ENCODE results near the gene NIPSNAP2.
"Not testable (repeated sequence)": the region's sequence is repeated elsewhere in the genome, so short reads cannot be mapped to it uniquely, and the experiment has no call there.

Gene NIPSNAP2

DNA sequence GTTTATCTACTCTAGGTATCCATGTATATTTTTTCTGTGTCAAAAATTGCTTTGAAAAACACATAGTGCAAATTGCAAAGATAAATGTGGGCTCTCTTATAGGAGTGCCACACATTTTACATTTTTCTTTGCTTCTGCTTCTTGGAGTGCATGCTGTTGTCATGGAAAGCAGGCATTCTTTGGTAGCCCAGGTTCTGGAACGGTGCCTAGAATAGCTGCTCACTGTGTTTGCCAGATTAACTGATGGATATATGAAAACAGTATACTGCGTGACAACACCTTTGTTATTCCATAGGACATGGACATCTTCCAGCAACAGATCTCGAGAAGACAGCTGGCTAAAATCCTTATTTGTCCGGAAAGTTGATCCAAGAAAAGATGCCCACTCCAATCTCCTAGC, 13.4 kb downstream of the NIPSNAP2 start:
- no peak for FAIRE-seq

DNA sequence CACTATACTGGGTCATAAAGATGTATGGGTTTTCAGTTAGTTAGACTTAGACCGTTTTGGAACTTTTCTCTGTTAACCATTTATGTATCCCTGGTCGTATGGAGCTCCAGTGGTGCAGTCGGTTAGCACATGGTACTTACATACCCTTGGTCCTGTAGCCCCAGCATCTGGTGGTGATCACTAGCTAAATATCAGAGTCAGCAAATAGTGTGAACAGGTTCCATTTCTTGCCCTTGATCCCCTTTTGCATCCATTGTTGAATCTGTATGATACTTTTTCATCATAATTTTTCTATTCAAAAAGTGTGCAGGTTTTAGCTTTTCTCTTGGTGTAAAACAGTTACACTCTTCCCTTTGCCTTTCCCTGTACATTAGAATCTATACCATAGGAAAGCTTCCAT, 15.9 kb downstream of the NIPSNAP2 start:
- FAIRE-seq, result no peak

DNA sequence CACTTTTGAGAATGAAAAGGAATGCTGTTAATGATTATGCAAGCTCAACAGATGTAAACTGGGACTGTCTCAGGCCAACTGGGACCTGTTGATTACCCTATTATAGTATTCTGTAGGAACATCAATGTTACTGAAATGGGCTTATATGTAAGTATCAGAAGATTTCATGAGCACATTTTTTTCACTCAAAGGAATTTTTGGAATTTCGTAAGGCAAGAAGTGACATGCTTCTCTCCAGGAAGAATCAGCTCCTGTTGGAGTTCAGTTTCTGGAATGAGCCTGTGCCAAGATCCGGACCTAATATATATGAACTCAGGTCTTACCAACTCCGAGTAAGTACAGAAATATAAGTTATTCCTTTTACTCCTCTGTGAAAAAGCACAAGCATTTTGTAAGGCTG, 19.2 kb downstream of the NIPSNAP2 start:
- no peak for FAIRE-seq

DNA sequence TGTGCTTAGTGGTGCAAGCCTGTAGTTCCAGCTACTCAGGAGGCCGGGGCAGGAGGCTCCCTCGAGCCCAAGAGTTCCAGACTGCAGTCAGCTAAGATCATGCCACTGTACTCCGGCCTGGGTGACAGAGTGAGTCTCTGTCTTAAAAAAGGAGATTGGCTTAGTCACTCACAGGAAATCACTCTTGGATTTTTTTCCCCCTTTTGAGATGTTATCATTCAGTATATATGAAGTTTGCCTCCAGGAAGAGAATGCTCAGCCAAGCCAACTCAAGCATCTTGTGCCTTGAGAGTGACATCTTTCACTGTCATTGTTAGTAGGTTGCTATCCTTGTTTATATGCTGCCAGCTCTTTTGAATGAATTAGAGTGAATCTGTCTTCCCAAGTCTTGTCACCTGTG, 28.0 kb downstream of the NIPSNAP2 start:
- no peak for FAIRE-seq

DNA sequence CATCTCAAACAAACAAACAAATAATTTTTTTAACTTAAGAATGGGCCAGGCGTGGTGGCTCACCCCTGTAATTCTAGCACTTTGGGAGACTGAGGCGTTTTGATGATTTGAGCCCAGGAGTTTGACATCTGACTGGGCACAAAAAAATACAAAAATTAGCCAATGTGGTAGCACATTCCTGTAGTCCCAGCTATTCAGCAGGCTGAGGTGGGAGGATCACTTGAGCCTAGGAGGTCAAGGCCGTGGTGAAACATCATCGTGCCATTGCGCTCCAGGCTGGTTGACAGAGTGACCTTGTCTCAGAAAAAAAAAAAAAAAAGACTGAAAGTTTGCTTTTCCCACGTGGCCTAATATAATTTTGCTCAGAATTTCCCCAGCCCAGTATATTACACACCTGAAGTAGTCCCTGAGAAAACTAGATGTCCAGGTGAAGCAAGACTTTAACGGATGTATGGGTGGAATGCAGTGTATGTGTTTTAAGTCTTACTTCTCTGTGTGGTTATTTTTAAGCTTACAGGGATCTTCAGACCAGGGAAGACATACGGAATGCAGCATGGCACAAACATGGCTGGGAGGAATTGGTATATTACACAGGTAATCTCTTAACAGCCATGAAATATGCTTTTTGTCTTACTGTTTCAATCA, 32.6 kb downstream of the NIPSNAP2 start:
- no peak for FAIRE-seq

DNA sequence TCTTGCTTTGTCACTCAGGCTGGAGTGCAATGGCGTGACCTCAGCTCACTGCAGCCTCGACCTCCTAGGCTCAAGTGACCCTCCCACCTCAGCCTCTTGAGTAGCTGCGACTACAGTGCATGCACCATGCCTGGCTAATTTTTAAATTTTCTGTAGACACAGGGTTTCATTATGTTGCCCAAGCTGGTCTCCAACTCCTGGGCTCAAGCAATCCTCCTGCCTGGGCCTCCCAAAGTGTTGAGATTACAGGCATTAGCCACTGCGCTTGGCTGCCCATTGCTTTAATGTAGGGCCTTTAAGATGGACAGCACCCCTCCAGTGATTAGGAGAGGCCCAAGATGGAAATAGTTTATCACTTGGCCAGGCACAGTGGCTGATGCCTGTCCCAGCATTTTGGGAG, 39.4 kb downstream of the NIPSNAP2 start:
- no peak for FAIRE-seq

DNA sequence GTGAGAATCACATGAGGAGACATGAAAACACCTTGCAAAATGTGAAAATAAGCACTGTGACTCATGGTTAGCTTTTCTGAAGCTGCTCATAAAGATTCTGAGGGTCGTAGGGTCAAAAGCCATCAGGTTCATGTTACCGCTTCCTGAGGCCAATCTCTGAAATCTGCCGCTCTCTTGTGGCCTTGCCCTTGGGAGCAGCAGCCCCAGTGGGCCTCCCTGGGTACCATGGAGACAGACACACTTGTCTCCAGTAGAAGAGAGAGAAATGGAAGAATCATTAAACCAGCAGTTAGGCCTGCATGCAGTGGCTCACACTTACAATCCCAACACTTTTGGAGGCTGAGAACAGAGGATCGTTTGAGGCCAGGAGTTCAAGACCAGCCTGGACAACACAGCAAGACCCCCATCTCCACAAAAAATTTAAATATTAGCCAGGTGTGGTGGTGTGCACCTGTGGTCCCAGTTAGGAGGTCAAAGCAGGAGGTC, 42.8 kb downstream of the NIPSNAP2 start:
- no peak for FAIRE-seq

DNA sequence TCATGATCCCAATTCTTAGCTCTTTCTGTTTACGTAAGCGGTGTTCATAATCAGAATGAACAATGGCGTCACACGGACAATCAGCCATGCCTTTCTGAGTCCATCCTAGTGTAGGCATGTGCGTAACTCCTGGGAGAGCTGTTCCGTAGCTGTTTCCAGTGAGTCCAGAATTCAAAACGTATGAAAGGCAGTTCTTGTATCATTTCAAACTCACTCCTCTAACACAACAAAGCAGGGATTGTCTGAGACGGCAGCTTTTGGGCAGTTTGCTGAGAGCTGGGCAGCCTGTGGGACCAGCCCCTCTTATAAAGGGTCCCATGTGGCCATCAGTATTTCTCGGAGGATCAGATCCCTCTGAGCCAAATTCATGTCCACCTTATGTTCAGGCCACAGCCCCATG, 43.5 kb downstream of the NIPSNAP2 start:
- no peak for FAIRE-seq

DNA sequence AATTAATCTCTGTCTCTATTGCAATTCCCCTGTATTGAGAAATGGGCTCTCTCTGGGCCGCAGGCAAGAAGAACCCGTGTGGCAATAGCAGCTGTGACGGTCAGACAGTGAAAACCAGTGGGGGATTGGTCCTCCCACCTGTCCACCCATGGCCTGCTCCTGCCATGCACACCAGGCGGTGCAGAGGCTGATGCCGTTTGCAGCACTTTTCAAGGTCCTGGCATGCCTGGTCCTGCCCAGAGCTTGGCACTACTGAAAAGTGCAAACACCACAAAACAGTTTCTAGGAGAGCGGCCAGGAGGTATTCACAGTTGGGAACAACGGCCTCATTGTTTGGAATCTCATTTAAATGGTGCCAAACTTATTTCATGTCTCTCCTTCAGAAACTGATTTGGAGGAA, 45.3 kb downstream of the NIPSNAP2 start:
- no peak for FAIRE-seq

DNA sequence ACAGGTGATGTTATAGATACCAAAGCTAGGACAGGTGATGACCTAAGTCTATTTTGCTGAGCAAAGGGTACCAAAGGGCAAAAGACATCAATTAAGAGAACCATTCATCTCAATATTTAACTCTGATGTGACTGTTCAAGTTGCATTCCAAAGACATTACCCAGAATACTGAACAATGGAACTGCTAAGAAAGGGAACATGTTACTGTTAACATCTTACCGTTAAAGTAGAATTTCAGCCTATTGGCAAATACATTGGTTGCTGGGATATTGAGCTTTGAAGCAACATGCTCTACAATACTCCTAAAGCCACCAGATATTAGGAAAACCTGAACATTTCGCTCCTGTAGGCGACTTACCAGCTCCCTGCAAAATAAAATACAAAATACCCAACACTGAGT, 52.6 kb downstream of the NIPSNAP2 start:
- FAIRE-seq, result not testable (repeated sequence)

DNA sequence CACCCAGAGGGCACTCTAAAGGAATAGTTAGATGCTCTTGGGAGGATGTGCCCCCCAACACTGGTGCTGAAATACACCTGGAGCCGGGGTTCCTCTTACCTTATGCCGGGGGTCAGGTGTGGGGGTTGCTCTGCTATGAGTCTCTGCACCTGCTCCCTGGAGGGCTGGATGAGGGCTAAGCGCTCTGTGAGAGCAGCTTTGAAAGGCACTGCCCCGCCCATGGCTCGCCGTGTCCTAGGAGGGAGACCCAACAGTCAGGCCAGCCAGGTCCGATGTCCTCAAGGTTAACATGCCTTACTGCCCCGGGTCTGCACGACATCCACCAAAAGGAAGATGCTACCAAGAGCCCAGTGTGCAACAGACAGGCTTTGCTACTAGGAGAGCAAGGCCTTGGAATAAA, 55.1 kb downstream of the NIPSNAP2 start:
- no peak for FAIRE-seq

DNA sequence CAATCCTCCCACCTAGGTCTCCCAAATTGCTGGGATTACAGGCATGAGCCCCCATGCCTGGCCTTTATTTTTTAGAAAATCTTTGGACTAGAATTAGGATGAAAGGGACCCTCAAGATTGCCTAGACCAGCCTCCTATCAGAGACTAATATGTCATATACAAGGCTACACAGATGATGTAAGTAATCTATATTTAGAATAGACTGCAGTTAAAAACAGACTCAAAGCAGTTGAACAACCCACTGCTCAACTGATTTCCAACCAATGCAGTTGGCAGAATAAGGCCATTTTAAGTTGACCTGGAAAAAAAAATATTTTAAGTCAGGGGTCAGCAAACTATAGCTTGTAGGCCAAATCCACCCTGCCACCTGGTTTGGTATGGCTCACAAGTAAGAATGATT, 59.1 kb downstream of the NIPSNAP2 start:
- FAIRE-seq, result no peak

DNA sequence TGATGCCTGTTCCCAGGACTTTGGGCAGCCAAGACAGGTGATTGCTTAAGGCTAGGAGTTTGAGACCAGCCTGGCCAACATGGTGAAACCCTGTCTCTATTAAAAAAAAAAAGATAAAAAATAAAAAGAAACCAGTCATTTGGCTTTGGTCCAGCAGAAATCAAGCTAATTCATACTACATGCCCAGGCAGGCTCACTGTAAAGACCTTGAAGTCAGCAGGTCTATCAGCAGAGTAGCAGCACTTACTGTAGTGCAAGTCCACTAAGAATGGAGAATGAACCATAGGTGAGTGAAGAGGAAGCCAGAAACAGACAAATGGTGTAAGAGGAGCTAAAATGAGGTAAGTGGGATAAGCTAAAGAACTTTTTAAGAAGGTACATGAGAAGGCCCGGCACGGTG, 62.2 kb downstream of the NIPSNAP2 start:
- FAIRE-seq, result no peak

DNA sequence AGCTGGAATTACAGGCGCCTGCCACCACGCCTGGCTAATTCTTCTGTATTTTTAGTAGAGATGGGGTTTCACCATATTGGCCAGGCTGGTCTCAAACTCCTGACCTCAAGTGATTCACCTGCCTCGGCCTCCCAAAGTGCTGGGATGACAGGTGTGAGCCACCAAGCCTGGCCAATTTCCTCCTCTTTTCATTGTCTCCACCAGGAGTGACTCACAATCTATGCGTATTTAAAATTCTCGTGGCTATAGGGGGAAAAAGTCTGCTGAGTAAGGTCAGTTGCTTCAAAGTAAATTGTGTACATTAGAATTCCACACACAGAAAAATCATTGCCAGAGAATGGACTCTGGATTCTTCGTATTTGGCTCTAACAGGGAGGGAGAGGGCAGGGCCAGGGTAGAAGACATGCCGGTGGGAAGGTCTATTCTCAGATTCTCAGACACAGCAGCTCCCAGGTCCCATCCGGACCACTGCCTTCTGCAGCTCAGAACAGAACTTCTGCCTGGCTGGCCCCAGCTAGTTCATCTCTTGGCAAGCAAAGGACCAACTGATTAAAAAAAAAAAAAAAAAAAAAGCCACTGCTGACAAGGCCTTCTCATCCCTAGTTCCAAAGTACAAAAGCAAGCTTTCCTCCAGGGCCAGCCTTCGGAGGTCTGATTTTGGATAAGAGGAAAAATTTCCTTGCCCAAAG, 64.7 kb downstream of the NIPSNAP2 start:
- FAIRE-seq, result no peak

DNA sequence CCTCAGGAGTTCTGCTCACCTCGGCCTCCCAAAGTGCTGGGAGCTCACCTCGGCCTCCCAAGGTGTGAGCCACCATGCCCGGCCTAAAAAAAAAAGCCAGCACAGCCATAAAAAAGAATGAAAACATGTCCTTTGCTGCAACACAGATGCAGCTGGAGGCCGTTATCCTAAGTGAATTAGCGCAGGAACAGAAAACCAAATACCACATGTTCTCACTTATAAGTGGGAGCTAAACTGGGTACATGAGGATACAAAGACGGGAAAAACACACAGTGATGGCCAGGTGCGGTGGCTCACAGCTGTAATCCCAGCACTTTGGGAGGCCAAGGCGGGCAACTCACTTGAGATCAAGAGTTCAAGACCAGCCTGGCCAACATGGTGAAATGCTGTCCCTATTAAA, 66.0 kb downstream of the NIPSNAP2 start:
- no peak for FAIRE-seq

DNA sequence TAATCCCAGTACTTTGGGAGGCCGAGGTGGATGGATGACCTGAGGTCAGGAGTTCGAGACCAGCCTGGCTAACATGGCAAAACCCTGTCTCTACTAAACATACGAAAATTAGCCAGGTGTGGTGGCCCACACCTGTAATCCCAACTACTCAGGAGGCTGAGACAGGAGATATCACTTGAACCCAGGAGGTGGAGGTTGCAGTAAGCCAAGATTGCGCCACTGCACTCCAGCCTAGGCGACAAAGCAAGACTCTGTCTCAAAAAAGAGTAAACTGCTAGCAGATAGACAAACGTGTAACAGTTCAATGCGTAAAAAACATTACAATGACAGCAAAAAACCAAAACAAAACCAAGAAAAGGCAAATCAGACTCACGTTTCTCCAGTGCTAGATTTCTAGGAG, 67.2 kb downstream of the NIPSNAP2 start:
- FAIRE-seq, result not testable (repeated sequence)

DNA sequence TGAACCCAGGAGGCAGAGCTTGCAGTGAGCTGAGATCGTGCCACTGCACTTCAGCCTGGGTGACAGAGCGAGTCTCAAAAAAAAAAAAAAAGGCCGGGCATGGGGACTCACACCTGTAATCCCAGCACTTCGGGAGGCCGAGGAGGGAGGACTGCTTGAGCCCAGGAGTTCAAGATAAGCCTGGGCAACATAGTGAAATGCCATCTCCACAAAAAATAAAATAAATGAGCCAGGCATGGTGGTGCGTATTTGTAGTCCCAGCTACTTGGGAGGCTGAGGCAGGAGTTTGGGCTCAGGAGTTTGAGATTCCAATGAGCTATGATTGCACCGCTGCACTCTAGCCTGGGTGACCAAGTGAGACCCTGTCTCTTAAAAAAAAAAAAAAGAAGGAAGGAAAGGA, 68.2 kb downstream of the NIPSNAP2 start:
- not testable (repeated sequence) for FAIRE-seq

DNA sequence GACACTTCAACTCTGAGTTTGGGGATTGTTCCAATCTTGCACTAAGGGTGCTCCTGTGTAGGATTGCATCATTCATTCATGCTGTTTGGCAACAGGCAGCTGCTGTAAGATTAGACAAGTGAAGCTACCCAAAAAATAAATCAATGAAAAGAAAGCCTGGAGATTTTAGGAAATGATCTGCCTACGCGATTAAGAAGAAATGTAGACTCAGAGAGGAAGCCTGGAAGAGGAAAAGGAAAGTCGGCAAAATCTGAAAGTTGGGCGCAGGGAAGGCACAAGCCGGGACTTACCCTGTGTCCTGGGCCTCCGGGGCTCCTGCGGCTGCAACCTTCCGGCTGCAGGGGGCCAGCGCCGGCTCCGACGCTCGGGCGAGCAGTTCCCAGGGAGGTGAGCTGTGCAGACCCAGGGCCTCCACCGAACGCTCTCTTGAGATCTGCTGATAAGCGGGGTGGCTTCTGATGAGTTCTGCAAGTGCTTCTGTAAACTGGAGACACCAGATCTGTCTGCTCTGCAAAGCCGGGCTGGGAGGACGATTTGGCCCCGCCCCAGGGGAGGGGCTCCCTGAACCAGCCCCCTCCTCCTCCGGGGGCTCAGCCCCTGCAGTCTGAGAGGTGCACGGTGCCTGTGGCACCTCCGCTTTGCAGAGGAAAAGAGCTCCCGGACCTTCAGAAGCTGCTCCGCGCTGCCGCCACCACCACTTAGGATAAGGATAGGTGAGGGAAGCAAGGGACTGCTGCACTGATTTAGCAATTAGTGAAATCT, 69.5 kb downstream of the NIPSNAP2 start:
- FAIRE-seq, result no peak

DNA sequence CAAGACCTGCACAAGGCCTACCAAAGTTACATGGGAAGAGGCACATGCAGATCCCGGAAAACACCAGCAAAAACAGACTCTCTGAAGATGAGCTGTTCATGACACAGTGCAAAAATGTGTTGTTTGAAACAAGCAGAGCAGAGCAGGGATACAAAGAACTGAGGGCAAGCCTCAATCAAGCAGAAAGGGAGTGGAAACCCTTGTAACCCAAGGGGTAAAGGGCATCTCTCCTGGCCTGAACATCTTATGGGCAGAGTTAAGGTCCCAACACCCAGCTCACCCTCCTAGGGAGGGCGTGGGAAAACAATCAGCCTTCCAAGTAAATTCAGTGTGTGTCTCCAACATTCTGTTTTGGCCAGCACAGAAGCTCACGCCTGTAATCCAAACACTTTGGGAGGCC, 76.3 kb downstream of the NIPSNAP2 start:
- FAIRE-seq, result no peak

DNA sequence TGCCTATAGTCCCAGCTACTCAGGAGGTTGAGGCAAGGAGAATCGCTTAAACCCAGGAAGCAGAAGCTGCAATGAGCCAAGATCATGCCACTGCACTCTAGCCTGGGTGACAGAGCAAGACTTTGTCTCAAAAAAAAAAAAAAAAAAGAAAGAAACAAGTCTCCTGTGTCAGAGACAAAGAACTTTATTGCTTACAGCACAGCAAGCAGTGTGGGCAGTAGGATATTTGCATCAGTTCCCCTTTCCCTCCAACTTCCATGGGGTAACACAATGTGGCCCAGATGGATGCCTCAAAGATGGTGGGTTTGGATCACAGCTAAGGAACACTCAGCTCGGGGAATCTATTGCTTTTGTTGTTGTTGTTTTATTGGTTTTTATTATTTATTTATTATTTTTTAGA, 81.4 kb downstream of the NIPSNAP2 start:
- FAIRE-seq, result not testable (repeated sequence)

DNA sequence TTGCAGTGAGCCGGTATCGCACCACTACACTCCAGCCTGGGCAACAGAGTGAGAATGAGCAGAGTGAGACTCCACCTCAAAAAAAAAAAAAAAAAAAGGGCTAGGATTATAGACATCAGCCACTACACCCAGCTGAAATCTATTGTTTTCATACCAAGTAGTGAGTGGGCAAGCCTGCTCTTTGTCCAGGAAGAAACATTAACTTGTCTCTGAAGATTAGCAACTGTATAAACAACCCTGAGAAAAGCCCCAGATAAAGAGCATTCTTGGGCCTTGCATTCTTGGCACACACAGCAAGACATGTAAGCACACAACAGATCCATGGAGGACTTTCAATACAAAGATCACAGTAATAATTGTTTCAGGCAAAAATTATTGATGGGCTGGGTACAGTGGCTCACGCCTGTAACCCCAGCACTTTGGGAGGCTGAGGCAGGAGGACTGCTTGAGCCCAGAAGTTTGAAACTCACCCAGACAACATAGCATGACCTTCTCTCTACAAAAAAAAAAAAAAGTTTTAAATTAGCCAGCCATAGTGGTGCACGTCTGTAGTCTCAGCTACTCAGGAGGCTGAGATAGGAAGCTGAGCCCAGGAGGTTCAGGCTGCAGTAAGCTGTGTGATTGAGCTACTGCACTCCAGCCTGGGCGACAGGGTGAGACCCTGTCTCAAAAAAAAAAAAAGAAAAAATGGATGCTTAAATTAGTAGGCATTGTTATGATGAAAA, 82.5 kb downstream of the NIPSNAP2 start:
- no peak for FAIRE-seq

DNA sequence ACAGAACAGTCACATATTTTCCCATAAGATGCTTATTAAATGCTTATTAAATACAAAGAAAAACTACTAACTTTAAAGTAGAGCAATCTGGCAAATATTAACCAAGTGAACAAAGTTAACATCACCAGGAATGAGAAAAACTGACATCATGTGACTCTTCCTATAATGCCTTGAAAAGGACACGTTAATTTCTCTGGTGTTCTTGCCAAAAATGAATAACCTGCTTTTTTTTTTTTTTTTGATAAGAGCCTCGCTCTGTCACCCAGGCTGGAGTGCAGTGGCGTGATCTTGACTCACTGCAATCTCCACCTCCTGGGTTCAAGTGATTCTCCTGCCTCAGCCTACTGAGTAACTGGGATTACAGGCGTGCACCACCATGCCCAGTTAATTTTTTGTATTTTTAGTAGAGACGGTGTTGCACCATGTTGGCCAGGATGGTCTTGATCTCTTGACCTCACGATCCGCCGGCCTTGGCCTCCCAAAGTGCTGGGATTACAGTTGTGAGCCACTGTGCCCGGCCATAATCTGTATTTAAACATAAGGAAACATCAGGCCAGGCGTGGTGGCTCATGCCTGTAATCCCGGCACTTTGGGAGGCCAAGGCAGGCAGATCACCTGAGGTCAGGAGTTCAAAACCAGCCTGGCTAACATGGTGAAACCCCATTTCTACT, 83.2 kb downstream of the NIPSNAP2 start:
- not testable (repeated sequence) for FAIRE-seq

DNA sequence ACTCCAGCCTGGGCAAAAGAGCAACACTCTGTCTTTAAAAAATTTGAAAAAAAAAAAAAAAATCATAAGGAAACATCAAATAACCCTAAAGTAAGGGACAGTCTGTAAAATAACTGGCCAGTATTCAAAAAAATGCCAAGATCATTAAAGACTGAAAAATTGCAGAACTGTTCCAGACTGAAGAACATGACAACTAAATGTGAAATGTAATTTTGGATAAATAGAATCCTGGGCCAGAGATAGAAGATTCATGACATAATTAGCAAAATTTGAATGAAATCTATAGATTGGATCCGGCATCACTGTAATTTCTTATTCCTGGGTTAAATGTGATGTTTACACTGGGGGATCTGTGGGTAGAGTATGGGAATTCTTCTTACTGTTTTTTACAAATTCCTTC, 83.9 kb downstream of the NIPSNAP2 start:
- no peak for FAIRE-seq

All from endometrium (tissue), 2 donors.